ENCODE data around the gene NEDD4. TPM values are rescaled to one million over a fixed set of nuclear protein-coding genes. Genes with fewer than 3 reads are reported as not detected.

The NEDD4 gene
- 41.9 and 45.3 TPM in 2 replicates for total RNA-seq

DNA sequence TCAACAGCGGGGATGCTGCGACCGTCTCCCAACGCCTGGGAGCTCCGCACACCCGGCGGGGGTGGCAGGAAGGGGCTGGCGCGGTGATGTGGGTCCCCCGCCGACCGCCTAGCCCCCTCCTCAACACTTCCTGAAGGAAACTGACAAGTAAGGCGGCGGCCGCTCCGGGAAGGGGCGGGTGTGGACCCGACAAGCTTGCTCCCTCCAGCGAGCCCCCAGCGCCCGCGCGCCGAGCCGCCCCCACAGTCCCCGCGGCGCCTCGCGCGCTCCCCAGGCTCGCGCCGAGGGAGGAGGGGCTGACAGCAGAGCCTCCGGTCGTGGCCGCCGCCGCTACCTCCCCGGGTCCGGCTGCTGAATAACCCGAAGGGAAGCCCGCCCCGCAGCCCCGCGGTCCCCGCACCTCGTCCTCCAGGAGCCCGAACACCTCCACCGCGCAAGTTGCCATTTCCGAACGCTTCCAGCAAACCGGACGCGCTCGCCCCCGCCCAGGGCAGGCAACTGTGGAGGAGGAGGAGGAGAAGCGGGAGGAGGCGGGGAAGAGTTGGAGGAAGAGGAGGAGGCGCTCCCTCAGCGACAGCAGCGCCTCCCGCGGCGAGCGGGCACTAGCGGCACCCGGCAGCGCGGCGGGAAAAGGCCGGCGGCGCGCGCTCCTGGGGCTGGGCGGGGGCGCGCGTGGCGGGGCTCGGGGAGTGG is at the start of gene NEDD4:
TSS of gene NEDD4 (minus strand) at position 502 of the 693 bp plus-strand sequence. CDS start at position 445, 57 bp downstream.

